Measurements from ENCODE around the gene BICRA.
"Not testable (repeated sequence)": the region's sequence is repeated elsewhere in the genome, so short reads cannot be mapped to it uniquely, and the experiment has no call there.

The BICRA gene

DNA sequence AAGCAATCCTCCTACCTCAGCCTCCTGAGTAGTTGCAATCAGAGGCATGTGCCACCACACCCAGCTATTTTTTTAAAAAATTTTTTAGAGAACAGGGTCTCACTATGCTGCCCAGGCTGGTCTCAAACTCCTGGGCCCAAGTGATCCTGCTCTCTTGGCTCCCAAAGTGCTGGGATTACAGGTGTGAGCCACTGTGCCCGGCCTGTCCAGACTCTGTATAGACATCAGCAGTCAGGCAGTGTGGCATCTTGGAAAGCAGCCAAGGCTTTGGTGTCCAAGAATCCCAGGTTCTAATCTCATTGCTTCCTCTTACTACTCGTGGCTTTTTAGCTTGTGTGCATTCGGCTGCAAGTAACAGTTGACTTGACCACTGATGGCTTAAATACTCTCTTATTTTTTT is 43.4 kb downstream of the BICRA start:
- peaks cover 13 to 21% of the 10 kb centered on the region in 2 donors for H3K4me1 Mint-ChIP-seq
- H3K9me3 Mint-ChIP-seq: peaks cover 0 to 3% of the 10 kb centered on the region in 2 donors
- no peaks in the 10 kb centered on the region for H3K27me3 Mint-ChIP-seq
- DNase-seq: no peak
- peaks cover 30 to 54% of the 10 kb centered on the region in 2 donors for H3K36me3 Mint-ChIP-seq
- no peak overlapping the region for H3K27ac Mint-ChIP-seq
- ATAC-seq (replicated peaks): no peak
- H3K4me3 Mint-ChIP-seq: no peak overlapping the region

DNA sequence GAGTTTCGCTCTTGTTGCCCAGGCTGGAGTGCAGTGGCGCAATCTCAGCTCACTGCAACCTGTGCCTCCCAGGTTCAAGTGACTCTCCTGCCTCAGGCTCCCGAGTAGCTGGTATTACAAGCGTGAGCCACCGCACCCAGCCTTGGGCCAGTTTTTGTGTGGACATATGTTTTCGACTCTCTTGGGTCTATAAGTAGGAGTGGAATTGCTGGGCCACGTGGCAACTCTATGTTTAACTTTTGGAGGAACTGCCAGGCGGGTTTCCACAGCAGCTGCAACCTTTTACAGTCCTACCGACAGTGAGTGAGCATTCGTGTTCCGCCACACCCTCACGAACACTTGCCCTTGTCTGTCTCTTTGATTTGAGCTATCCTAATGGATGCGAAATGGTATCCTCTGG is 44.9 kb downstream of the BICRA start:
- Mint-ChIP-seq H3K4me1 (peaks cover 0 to 12% of the 10 kb centered on the region in 2 donors), H3K27ac (no peak overlapping the region), H3K36me3 (peaks cover 23 to 46% of the 10 kb centered on the region in 2 donors), H3K27me3 (no peaks in the 10 kb centered on the region), H3K9me3 (no peaks in the 10 kb centered on the region), H3K4me3 (no peak overlapping the region)
- ATAC-seq (replicated peaks) (no peak), DNase-seq (no peak)

DNA sequence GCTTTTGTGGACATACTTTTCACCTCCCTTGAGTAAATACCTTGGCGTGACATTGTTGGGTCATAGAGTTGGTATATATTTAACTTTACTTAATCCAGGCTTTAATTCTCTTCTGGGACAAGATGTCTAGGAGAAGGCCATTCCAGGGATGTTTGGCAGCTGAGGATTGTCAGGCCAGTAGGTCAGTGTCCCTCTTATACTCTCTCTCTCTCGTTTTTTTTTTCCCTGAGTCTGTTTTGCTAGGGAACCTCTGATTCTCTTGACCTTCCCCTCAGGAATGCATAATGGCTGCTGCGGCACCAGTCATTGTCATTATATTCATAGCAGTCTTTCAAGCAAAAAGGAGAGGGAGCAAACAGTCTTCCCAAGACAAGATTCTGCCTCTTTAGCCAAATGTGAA is 48.8 kb downstream of the BICRA start:
- H3K4me1 Mint-ChIP-seq: peaks cover 15 to 25% of the 10 kb centered on the region in 2 donors
- no peak overlapping the region for H3K27ac Mint-ChIP-seq
- H3K27me3 Mint-ChIP-seq: no peaks in the 10 kb centered on the region
- no peak overlapping the region for H3K4me3 Mint-ChIP-seq
- peaks cover 17 to 27% of the 10 kb centered on the region in 2 donors for H3K36me3 Mint-ChIP-seq
- no peak for ATAC-seq (replicated peaks)
- DNase-seq: no peak
- H3K9me3 Mint-ChIP-seq: no peaks in the 10 kb centered on the region

DNA sequence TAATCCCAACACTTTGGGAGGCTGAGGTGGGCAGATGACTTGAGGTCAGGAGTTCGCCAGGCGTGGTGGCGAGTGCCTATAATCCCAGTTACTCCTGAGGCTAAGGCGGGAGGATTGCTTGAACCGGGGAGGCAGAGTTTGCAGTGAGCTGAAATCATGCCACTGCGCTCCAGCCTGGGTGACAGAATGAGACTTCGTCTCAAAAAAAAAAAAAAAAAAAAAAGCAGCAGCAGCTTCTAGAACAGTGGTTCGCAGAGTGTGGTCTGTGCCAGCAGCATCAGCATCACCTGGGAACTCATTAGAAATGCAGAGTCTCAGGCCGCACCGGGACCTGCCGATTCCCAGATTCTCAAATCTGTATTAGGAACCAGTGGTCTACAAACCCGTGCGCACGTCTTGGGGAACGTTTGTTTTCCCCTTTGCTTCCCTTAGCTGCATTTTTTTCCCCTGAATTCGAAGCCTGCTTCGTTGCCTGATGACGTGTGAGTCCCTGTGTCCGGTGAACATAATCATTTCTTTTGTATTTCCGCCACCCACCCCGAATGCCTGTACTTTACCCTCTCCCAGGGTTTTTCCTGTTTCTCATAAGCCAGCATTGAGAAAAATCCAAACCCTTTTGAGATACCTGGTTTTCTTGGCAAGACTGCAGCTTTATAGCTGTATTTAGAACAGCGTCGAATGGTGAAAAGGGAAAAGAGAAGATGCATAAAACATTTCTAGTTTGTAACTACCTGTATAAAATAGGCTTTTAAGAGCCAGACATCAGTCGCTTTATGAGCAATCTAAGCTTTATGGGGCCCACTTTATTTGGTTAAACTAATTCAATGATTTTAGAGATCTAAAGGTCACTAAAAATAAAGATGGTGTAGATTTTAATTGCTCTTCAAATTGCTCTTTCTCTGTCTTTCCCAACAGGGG is 49.8 kb downstream of the BICRA start:
- ATAC-seq (replicated peaks) (no peak), DNase-seq (no peak)
- H3K27ac Mint-ChIP-seq: no peak overlapping the region
- H3K9me3 Mint-ChIP-seq: no peaks in the 10 kb centered on the region
- peaks cover 17 to 29% of the 10 kb centered on the region in 2 donors for H3K4me1 Mint-ChIP-seq
- H3K27me3 Mint-ChIP-seq: no peaks in the 10 kb centered on the region
- H3K36me3 Mint-ChIP-seq: peaks cover 11 to 22% of the 10 kb centered on the region in 2 donors
- H3K4me3 Mint-ChIP-seq: no peak overlapping the region

DNA sequence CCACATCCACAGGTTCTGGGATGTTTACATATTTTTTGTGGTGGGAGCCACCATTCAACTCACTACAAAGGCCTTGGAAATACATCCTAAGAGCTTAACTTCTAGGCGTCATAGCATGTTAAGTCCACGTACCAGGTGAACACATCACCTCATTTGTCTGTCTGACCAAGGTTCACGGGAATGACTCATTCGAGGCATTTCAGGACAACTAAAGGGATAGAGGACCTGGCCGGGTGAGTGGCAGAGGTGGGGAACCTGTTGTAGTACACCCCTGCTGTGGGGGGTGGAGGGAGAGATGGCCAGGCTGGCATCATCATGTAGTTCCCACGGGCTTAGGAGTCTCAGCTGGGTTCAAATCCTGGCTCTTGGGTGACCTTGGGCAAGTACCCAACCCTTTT is 51.5 kb downstream of the BICRA start:
- Mint-ChIP-seq H3K9me3 (no peaks in the 10 kb centered on the region), H3K36me3 (peaks cover 6 to 18% of the 10 kb centered on the region in 2 donors), H3K4me3 (no peak overlapping the region), H3K4me1 (peaks cover 14 to 29% of the 10 kb centered on the region in 2 donors), H3K27me3 (no peaks in the 10 kb centered on the region), H3K27ac (no peak overlapping the region)
- ATAC-seq (replicated peaks) (no peak), DNase-seq (no peak)

DNA sequence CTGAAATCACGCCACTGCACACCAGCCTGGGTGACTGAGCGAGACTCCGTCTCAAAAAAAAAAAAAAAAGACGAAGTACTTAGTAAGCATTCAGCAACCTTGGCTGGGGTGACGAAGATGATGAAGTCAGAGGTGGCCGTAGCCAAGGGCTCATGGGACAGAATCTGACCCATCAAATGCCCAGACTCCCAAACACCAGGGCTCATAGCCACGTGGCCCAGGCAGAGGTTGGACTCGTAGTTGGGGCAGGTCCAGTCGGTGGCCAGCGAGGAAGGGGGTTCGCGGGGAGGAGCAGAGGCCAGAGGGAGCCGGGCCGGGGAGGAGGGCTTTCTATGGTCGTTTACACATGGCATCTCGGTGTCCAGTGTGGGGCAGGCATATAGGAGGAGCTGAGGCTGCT is 52.2 kb downstream of the BICRA start:
- peaks cover 5 to 18% of the 10 kb centered on the region in 2 donors for H3K36me3 Mint-ChIP-seq
- H3K27ac Mint-ChIP-seq: peak overlapping the region; percentile 1
- no peaks in the 10 kb centered on the region for H3K9me3 Mint-ChIP-seq
- no peak for DNase-seq
- no peak for ATAC-seq (replicated peaks)
- no peaks in the 10 kb centered on the region for H3K27me3 Mint-ChIP-seq
- no peak overlapping the region for H3K4me3 Mint-ChIP-seq
- H3K4me1 Mint-ChIP-seq: peaks cover 14 to 29% of the 10 kb centered on the region in 2 donors

DNA sequence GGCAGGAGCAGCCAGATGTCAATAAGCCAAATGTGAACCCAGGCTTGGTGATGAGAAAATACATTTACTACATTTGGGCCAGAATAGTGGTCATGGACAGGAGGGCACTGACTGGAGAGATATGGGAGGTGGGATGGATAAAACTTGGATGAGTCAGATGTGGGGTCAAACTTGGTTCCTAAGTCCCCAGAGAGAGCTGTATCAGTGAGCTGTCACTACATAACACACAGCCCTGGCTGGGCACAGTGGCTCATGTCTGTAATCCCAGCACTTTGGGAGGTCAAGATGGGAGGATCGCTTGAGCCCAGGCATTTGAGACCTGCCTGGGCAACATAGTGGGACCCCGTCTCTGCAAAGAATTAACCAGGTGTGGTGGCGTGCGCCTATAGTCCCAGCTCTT is 52.7 kb downstream of the BICRA start:
- Mint-ChIP-seq H3K4me1 (peaks cover 14 to 29% of the 10 kb centered on the region in 2 donors), H3K27me3 (no peaks in the 10 kb centered on the region), H3K36me3 (peaks cover 5 to 18% of the 10 kb centered on the region in 2 donors), H3K27ac (peak overlapping the region; percentile 1), H3K9me3 (no peaks in the 10 kb centered on the region), H3K4me3 (no peak overlapping the region)
- DNase-seq (no peak), ATAC-seq (replicated peaks) (no peak)

DNA sequence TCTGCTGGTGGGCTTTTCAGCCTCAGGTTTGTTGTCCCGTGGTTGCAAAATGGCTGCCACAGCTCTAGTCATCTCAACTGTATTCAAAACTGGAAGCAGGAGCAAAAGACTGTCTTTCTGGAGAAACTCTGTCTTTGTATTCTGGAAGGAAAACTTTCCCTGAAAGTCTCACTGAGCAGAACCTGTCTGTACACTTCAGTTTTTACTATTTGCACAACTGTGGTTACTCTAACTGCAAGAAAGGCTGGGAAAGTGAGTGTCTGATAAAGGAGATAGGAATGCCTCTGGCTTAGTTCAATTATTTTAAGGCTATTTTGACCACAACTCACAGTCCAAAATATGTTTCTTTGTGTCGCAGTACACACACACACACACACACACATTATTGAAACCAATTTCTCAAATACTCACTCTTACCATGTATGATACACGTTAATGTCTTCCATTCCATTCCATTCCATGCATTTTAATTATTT is 54.5 kb downstream of the BICRA start:
- Mint-ChIP-seq H3K27ac (no peak overlapping the region), H3K4me3 (no peak overlapping the region), H3K36me3 (peaks cover 9 to 22% of the 10 kb centered on the region in 2 donors), H3K27me3 (no peaks in the 10 kb centered on the region), H3K4me1 (peaks cover 16 to 29% of the 10 kb centered on the region in 2 donors), H3K9me3 (no peaks in the 10 kb centered on the region)
- ATAC-seq (replicated peaks) (no peak), DNase-seq (no peak)

DNA sequence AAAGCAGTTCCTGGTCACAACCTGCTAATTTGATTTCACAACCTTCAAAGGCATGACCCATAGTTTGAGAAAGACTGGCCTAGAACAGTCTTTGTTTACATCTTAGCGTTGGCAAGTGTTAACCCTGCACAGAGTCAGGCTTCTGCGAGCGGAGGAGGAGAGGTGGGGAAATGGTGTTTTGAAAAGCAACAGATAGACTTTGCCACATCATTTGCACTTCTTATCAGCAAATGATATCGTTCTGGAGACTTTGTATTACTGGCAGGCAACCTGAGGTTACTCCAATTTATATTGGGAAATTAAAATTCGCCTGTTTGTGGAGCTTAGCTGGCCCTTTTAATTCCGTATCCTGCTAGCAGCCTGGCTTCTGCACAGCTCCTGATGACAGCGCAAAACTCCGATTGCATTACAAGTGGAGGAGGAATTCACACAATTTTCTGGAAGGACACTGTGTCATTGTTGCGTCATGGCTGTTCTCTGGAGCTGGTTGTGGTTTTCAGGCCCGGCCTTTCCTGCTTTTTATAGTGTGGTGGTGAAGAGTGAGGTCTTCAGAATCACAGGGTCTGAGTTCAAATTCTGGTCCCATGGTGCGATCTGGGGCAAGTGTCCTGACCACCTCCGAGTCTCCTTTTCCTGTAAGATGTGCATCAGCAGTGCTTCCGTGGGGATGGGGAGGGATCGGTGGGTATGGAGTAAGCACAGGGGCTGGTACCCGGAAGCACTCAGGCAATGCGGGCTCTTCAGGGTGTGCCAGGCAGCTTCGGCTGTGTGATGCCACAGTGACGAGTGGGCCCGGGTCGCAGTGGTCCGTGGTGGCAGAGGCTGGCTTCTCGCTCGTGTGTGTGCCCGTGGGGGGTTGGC is 55.2 kb downstream of the BICRA start:
- H3K36me3 Mint-ChIP-seq: peaks cover 9 to 22% of the 10 kb centered on the region in 2 donors
- H3K27ac Mint-ChIP-seq: no peak overlapping the region

DNA sequence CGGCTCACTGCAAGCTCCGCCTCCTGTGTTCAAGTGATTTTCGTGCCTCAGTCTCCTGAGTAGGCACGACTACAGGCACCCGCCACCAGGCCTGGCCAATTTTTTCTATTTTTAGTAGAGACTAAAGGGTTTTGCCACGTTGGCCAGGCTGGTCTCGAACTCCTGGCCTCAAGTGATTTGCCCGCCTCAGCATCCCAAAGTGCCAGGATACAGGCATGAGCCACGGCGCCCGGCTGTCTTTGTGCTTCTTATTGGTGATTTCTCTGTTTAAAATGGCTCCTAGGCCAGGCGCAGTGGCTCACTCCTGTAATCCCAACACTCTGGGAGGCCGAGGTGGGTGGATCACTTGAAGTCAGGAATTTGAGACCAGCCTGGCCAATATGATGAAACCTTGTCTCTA is 59.6 kb downstream of the BICRA start:
- H3K27ac Mint-ChIP-seq; H3K4me3 Mint-ChIP-seq; H3K9me3 Mint-ChIP-seq; DNase-seq; H3K4me1 Mint-ChIP-seq; H3K27me3 Mint-ChIP-seq; ATAC-seq (replicated peaks): not testable (repeated sequence)
- peaks cover 16 to 37% of the 10 kb centered on the region in 2 donors for H3K36me3 Mint-ChIP-seq

More for the DNA sequence above, 55.2 kb downstream of the BICRA start:
- Mint-ChIP-seq H3K4me1 (peaks cover 16 to 29% of the 10 kb centered on the region in 2 donors), H3K9me3 (no peaks in the 10 kb centered on the region), H3K27me3 (no peaks in the 10 kb centered on the region), H3K4me3 (no peak overlapping the region)
- ATAC-seq (replicated peaks): no peak
- DNase-seq: no peak

DNA sequence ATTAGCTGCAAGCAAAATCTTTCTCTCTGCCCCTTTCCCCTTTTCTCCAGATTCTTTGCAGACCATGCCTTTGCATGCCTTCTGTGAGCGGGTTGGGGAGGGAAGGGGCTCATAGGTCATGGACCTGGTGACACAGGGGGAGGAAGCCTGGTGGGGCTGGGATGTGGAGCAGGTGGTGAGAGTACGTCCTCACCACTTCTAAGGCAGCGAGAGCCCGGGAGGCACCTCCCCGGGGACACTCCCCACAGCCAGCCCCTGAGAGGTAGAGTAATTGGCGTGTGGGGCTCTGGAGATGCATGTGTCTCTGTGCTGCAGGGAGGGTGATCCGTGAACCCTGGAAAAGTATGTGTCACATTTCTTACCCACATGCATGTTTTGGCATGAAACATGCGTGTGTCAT is 61.8 kb downstream of the BICRA start:
- Mint-ChIP-seq H3K9me3 (no peaks in the 10 kb centered on the region), H3K4me3 (no peak overlapping the region), H3K4me1 (peaks cover 0 to 8% of the 10 kb centered on the region in 2 donors), H3K27me3 (no peaks in the 10 kb centered on the region), H3K36me3 (peaks cover 28 to 52% of the 10 kb centered on the region in 2 donors), H3K27ac (no peak overlapping the region)
- ATAC-seq (replicated peaks) (no peak), DNase-seq (no peak)

DNA sequence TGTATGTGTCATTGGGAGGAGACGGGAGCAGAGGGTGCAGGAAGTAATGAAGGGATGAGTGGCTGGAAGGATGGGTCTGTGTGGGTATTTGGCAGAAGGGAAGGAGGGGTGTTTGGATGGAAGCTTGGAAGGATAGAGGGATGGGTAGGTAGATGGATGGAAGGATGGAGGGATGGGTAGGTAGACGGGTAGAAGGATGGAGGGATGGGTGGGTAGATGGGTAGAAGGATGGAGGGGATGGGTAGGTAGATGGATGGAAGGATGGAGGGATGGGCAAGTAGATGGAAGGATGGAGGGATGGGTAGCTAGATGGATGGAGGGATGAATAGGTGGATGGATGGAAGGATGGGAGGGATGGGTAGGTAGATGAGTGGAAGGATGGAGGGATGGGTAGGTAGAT is 62.6 kb downstream of the BICRA start:
- ATAC-seq (replicated peaks): no peak

DNA sequence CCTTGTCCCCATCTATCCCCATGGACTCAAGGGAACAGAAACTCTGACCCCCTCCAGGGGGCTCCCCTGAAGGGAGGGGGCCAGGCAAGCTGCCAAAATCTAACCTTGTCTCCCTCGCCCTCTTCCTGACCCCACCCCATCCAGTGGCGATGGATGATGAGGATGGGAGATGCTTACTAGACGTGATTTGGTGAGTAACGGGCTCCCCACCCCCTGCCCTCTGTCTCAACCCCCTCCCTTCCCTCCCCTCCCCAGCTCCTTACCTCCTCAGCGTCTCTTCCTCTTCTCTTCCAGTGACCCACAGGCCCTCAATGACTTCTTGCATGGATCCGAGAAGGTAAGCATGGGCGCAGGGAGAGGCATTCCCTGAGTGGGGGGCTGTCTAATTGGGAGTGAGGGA is 64.5 kb downstream of the BICRA start:
- no peaks in the 10 kb centered on the region for H3K27me3 Mint-ChIP-seq
- ATAC-seq (replicated peaks) (no peak), DNase-seq (no peak)
- peaks cover 25 to 62% of the 10 kb centered on the region in 2 donors for H3K36me3 Mint-ChIP-seq
- H3K27ac Mint-ChIP-seq: peak overlapping the region; percentile 75
- no peaks in the 10 kb centered on the region for H3K9me3 Mint-ChIP-seq
- H3K4me3 Mint-ChIP-seq: no peak overlapping the region
- peaks cover 0 to 6% of the 10 kb centered on the region in 2 donors for H3K4me1 Mint-ChIP-seq

More for the DNA sequence above, 62.6 kb downstream of the BICRA start:
- H3K4me1 Mint-ChIP-seq: peaks cover 0 to 8% of the 10 kb centered on the region in 2 donors
- no peaks in the 10 kb centered on the region for H3K9me3 Mint-ChIP-seq
- no peak overlapping the region for H3K4me3 Mint-ChIP-seq
- H3K27ac Mint-ChIP-seq: no peak overlapping the region
- H3K27me3 Mint-ChIP-seq: no peaks in the 10 kb centered on the region
- no peak for DNase-seq
- H3K36me3 Mint-ChIP-seq: peaks cover 28 to 58% of the 10 kb centered on the region in 2 donors

DNA sequence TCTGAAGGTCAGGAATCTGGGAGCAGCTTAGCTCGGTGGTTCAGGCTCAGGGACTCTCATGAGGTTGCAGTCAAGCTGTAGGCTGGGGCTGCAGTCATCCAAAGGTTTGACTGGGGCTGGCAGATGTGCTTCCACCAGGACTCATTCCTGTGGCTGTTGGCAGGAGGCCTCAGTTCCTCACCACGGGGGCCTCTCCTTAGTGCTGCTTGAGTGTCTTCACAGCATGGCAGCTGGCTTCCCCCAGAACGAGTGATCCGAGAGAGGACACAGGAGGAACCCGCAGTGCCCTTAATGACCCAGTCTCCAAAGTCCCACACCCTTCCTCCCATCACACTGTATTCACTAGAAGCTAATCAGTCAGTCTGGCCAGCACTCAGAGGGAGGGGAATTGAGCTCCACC is 65.6 kb downstream of the BICRA start:
- H3K27ac Mint-ChIP-seq: no peak overlapping the region

More for the DNA sequence above, 65.6 kb downstream of the BICRA start:
- H3K4me3 Mint-ChIP-seq: no peak overlapping the region
- ATAC-seq (replicated peaks): no peak
- H3K9me3 Mint-ChIP-seq: no peaks in the 10 kb centered on the region
- no peaks in the 10 kb centered on the region for H3K27me3 Mint-ChIP-seq
- H3K36me3 Mint-ChIP-seq: peaks cover 25 to 70% of the 10 kb centered on the region in 2 donors
- H3K4me1 Mint-ChIP-seq: peaks cover 0 to 6% of the 10 kb centered on the region in 2 donors
- DNase-seq: no peak

Data from stimulated activated naive B cell treated with anti-CD40 and anti-IgM and Interleukin-4, amounts not matched to agents 10 μg/mL and 1 μg/mL and 100 μg/mL, for 72 hours (primary cell).